ENCODE results near the gene CRACR2B. TPM values are rescaled to one million over a fixed set of nuclear protein-coding genes. Genes with fewer than 3 reads are reported as not detected.

Gene CRACR2B
- total and polyA plus RNA-seq, 2 donors = 5.9 to 20.2 TPM

DNA sequence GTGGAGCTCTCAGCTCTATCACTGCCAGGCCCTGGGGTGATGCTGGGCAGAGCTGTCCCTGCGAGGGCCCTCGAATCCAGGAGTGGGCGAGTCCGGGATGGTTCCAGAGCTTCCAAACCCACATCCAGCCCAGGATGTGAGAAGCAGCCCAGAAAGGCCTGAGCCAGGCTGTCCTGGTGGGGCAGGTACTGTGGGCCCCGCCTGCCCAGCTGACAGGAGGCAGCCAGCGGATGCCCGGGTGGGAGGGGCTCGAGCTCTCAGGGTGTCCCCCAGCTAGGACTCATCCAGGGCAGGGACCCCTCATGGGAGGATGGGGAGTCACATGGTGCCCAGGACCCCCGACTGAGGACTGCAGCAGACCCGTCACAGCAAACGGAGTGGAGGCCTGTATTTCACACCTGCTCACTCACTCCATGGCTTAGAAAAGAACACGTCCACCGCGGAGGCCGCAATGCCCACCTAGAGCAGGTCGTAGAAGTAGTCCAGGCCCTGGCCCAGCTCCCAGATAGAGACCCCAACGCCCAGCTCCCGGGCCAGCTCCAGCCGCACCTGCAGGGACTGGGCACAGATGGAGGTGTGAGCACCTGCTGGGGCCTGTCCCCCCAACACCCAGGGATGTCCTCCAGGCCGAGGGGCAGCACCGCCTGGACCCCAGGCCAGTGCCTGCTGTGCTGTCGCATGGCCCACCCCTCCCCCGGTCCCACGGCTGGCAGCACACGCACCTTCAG lies 41.8 kb downstream of the CRACR2B start:
- Histone ChIP-seq H3K4me1 (ENCODE audit: insufficient read depth) (no peaks in the 10 kb centered on the region), H3K36me3 (ENCODE audit: insufficient read depth) (no peaks in the 10 kb centered on the region), H3K27ac (ENCODE audit: low read depth) (no peak overlapping the region), H3K4me3 (ENCODE audit: low read depth, low read length) (no peak overlapping the region)
- DNase-seq (ENCODE audit: extremely low spot score) = no peak
- 85% methylated on average over 25 of the region's 25 CpGs for WGBS

DNA sequence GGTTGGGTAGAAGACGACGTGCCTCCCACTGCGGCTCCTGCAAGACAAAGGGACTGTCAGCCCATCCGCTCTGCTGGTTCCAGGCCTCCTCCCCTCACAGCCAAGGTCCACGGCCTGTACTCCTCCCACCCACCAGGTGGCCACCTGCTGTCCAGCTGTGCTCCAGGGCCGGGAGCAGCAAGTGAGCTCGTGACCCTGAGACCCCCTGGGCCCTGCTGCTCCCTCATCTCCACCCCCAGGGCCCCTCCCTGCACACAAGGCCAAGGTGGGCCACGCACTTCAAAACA lies 42.4 kb downstream of the CRACR2B start:
- no peaks in the 10 kb centered on the region for H3K36me3 ChIP-seq (ENCODE audit: insufficient read depth)
- H3K4me3 ChIP-seq (ENCODE audit: low read depth, low read length) = no peak overlapping the region

DNA sequence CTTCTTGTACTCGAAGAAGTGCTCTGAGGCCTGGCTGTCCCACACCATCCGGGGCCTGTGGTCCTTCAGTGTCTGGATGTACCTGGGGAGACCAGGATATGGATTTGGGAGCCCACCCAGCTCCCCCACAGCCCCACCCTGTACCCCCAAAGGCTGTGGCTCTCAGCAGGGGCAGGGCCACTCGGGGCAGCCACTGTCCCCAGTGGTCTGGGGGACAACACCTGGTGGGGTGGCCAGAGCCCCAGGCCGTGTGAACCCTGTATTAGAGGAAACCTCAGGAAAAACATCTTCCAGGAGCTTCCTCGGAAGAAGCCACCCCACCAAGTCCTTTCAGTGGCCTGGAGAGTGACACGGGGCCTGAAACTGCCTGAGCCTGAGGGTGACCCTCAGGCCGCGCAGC lies 42.7 kb downstream of the CRACR2B start:
- no peak for DNase-seq (ENCODE audit: extremely low spot score)
- Histone ChIP-seq H3K27ac (ENCODE audit: low read depth) (no peak overlapping the region), H3K36me3 (ENCODE audit: insufficient read depth) (no peaks in the 10 kb centered on the region), H3K4me1 (ENCODE audit: insufficient read depth) (no peaks in the 10 kb centered on the region), H3K4me3 (ENCODE audit: low read depth, low read length) (no peak overlapping the region)
- WGBS = 87% methylated on average over 8 of the region's 8 CpGs

More for the DNA sequence above, 42.4 kb downstream of the CRACR2B start:
- 65% methylated on average over 8 of the region's 8 CpGs for WGBS
- no peak for DNase-seq (ENCODE audit: extremely low spot score)
- H3K4me1 ChIP-seq (ENCODE audit: insufficient read depth) = no peaks in the 10 kb centered on the region
- H3K27ac ChIP-seq (ENCODE audit: low read depth) = no peak overlapping the region

DNA sequence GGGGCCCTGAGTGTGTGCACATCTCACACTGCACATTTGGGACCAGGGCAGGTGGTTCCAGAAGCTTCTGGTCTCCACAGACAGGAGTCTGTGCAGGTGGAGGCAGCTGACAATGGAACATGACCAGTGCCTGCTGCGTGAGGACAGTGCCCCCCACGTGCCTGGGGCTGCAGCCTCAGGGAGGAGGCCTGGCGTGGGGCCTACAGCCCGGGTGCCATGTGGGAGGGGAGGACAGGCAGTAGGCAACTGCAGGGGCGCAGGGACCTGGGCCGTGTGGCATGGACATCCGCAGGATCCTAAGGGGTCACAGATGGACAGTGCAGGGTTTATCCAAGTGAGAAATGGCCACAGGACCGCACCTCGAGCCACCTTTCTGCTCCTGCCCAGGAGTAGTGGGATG lies 43.8 kb downstream of the CRACR2B start:
- no peak overlapping the region for H3K4me3 ChIP-seq (ENCODE audit: low read depth, low read length)
- no peaks in the 10 kb centered on the region for H3K36me3 ChIP-seq (ENCODE audit: insufficient read depth)
- DNase-seq (ENCODE audit: extremely low spot score) = no peak
- 80% methylated on average over 9 of the region's 9 CpGs for whole genome bisulfite sequencing
- no peaks in the 10 kb centered on the region for H3K4me1 ChIP-seq (ENCODE audit: insufficient read depth)
- no peak overlapping the region for H3K27ac ChIP-seq (ENCODE audit: low read depth)

DNA sequence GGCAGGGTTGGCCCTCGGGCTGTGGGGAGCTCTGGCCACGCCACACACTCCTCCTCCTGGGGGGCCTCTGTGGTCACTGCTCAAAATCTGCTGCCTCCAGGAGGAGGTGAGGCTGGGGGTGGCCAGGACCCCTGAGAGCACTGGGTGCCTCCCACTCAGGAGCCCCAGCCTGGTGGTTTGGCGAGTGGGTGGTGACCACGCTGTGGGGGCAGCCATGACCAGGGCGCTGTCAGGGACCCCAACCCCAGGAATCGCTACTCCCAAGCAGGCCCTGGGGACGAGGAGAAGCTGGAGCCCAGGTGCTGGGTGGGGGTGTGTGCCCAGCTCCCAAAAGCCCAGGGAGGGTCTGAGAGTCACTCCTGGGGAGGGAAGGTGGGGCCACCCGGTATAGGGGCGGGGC lies 45.1 kb downstream of the CRACR2B start:
- Histone ChIP-seq H3K4me1 (ENCODE audit: insufficient read depth) (no peaks in the 10 kb centered on the region), H3K4me3 (ENCODE audit: low read depth, low read length) (no peak overlapping the region), H3K36me3 (ENCODE audit: insufficient read depth) (no peaks in the 10 kb centered on the region), H3K27ac (ENCODE audit: low read depth) (no peak overlapping the region)
- DNase-seq (ENCODE audit: extremely low spot score) = no peak
- 87% methylated on average over 9 of the region's 9 CpGs for WGBS

DNA sequence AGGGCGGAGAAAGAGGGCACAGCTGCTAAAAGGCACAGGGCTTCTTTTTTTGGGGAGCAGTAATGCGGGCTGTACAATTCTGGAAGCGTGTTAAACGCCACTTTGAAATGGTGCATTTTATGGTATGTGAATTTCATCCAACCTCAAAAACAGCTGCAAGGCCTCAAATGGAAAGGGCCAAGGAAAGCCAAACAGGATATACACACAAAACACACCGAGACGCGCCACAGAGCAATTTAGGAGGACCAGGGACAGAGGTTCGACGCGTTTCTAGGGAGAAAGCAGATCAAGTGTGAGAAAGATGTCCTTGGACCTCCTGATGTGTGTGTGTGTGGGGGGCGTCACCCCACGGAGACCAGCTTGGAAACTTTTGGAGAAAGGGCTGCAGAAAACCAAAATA lies 46.0 kb downstream of the CRACR2B start:
- H3K4me1 ChIP-seq (ENCODE audit: insufficient read depth) = no peaks in the 10 kb centered on the region
- no peak overlapping the region for H3K27ac ChIP-seq (ENCODE audit: low read depth)
- H3K4me3 ChIP-seq (ENCODE audit: low read depth, low read length) = no peak overlapping the region
- peak; percentile 45 for DNase-seq (ENCODE audit: extremely low spot score)
- 48% methylated on average over 12 of the region's 12 CpGs for WGBS
- no peaks in the 10 kb centered on the region for H3K36me3 ChIP-seq (ENCODE audit: insufficient read depth)

DNA sequence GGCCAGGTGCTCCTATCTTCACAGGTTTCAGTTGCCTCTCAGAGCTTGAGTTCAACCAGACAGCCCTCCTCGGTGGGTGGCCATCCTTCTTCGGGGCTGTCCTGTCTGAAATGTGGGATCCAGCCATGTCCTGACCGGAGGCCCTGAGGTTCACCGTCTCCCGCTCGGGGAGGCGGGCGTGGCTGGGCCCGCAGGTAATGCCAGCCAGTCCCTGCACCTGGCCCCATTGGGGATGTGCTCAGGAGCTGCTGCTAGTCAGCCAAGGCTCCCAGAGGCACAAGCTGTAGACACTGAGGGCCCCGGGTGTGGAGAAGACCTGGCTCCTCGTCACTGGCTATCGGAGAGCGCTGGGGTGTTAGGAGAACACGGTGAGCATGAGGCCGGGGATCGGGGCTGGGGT lies 47.5 kb downstream of the CRACR2B start:
- Histone ChIP-seq H3K4me3 (ENCODE audit: low read depth, low read length) (no peak overlapping the region), H3K27ac (ENCODE audit: low read depth) (no peak overlapping the region), H3K36me3 (ENCODE audit: insufficient read depth) (no peaks in the 10 kb centered on the region), H3K4me1 (ENCODE audit: insufficient read depth) (no peaks in the 10 kb centered on the region)
- no peak for DNase-seq (ENCODE audit: extremely low spot score)
- 91% methylated on average over 16 of the region's 16 CpGs for WGBS

DNA sequence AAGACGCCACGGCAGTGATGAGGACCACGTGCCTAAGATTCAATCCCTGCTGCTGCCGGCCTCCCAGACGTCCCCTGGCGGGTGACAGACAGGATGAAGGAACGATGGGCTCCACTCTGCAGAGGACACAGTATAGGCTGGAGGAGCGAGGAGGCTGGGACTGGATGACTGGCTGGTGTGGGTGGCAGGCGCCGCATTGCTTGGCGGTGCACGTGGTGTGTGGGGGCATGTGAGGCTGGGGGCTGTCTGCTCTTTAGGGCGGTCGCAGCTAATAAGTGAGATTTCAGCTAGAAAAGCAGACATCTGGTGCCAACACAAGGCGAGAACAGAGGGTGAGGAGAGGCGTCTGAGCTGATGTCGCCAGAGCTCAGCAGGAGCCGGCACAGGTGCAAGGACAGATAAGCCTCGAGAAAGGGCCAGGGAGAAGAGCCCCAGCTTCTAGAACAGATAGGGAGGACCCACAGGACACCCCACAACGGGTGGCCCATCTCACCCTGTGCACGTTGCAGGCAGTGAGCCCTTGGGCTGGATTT lies 48.1 kb downstream of the CRACR2B start:
- no peaks in the 10 kb centered on the region for H3K4me1 ChIP-seq (ENCODE audit: insufficient read depth)
- no peak for DNase-seq (ENCODE audit: extremely low spot score)
- no peaks in the 10 kb centered on the region for H3K36me3 ChIP-seq (ENCODE audit: insufficient read depth)
- H3K27ac ChIP-seq (ENCODE audit: low read depth) = no peak overlapping the region
- 93% methylated on average over 21 of the region's 21 CpGs for WGBS
- no peak overlapping the region for H3K4me3 ChIP-seq (ENCODE audit: low read depth, low read length)

DNA sequence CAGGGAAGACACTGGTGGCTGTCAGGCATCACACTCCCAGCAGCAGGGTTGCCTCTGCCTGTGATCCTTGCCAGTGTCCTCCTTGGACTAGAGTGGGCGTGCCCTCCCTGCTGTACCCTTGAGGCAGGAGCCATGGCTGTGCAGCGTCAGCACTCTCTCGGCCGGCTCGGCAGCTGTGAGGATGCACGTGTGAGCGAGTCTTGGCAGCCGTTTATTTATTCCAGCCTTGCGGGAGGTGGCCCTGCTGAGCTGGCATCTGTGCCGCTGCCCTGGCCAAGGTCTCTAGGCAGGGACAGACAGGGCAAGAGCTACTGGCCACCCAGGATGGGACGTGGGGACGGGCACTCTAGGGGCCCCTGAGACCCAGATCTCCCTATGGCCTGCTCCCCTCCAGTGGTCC lies 48.8 kb downstream of the CRACR2B start:
- Histone ChIP-seq H3K27ac (ENCODE audit: low read depth) (no peak overlapping the region), H3K36me3 (ENCODE audit: insufficient read depth) (no peaks in the 10 kb centered on the region), H3K4me3 (ENCODE audit: low read depth, low read length) (no peak overlapping the region), H3K4me1 (ENCODE audit: insufficient read depth) (no peaks in the 10 kb centered on the region)
- no peak for DNase-seq (ENCODE audit: extremely low spot score)
- 74% methylated on average over 12 of the region's 12 CpGs for WGBS

DNA sequence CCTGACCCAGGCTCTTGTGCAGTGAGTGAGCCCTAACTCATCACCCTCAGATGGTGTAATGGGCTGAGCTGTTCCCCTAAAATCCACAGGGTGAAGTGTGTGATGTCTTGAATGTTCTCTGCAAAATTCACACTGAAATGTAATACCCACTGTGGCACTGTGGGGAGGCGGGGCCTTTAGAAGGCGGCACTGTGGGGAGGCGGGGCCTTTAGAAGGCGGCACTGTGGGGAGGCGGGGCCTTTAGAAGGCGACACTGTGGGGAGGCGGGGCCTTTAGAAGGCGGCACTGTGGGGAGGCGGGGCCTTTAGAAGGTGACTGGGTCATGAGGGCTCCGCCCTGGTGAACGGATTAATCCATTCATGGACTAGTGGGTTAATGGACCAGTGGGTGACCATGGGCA lies 49.8 kb downstream of the CRACR2B start:
- no peak for DNase-seq (ENCODE audit: extremely low spot score)
- Histone ChIP-seq H3K27ac (ENCODE audit: low read depth) (no peak overlapping the region), H3K36me3 (ENCODE audit: insufficient read depth) (no peaks in the 10 kb centered on the region), H3K4me3 (ENCODE audit: low read depth, low read length) (no peak overlapping the region), H3K4me1 (ENCODE audit: insufficient read depth) (no peaks in the 10 kb centered on the region)
- 93% methylated on average over 11 of the region's 11 CpGs for WGBS

DNA sequence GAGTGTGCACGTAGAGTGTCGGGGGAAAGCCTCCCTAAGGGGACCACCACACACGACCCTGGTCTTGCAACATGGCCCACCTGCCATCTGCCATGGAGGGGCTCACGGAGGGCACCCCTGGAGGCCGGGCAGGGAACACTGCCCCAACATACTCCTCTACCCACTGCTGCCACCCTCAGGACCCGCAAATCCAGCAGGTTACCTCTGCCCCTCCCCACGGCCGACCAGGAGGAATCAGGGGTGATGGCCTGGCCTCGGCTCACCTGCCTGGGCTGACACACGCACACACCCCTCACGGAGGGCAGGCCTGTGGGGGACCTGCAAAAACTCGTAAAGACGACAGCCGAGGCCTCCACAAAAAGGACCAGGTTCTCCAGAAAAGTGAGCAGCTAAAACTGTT lies 52.7 kb downstream of the CRACR2B start:
- H3K4me1 ChIP-seq (ENCODE audit: insufficient read depth) = no peaks in the 10 kb centered on the region
- H3K4me3 ChIP-seq (ENCODE audit: low read depth, low read length) = no peak overlapping the region
- H3K27ac ChIP-seq (ENCODE audit: low read depth) = no peak overlapping the region
- no peaks in the 10 kb centered on the region for H3K36me3 ChIP-seq (ENCODE audit: insufficient read depth)
- no peak for DNase-seq (ENCODE audit: extremely low spot score)
- WGBS = 89% methylated on average over 14 of the region's 14 CpGs

Small RNAs within 50 kb of the gene (small RNA-seq; reads per million reads assigned to genes)
- not detected for gene SNORA52

Other genes starting within 250 kb of the CRACR2B start
- 9.8 TPM for gene IRF7, start 212.0 kb upstream of the CRACR2B start, total RNA-seq
- 23.2 TPM for gene IRF7, start 212.0 kb upstream of the CRACR2B start, polyA plus RNA-seq
- gene CDHR5, start 203.0 kb upstream of the CRACR2B start, total RNA-seq = not detected
- gene CDHR5, start 203.0 kb upstream of the CRACR2B start, polyA plus RNA-seq = 0.05 TPM
- not detected for gene SCT, start 200.7 kb upstream of the CRACR2B start, total RNA-seq
- not detected for gene SCT, start 200.7 kb upstream of the CRACR2B start, polyA plus RNA-seq
- gene DRD4, start 190.7 kb upstream of the CRACR2B start, total RNA-seq = not detected
- gene DRD4, start 190.7 kb upstream of the CRACR2B start, polyA plus RNA-seq = 0.39 TPM
- gene DEAF1, start 132.7 kb upstream of the CRACR2B start, total RNA-seq = 14.9 TPM
- gene DEAF1, start 132.7 kb upstream of the CRACR2B start, polyA plus RNA-seq = 29.7 TPM
- gene TMEM80, start 132.1 kb upstream of the CRACR2B start, total RNA-seq = 10.8 TPM
- gene TMEM80, start 132.1 kb upstream of the CRACR2B start, polyA plus RNA-seq = 36.8 TPM
- 12.4 TPM for gene EPS8L2, start 121.7 kb upstream of the CRACR2B start, total RNA-seq
- 23.2 TPM for gene EPS8L2, start 121.7 kb upstream of the CRACR2B start, polyA plus RNA-seq
- 62.9 TPM for gene TALDO1, start 80.5 kb upstream of the CRACR2B start, total RNA-seq
- 201 TPM for gene TALDO1, start 80.5 kb upstream of the CRACR2B start, polyA plus RNA-seq
- 26.4 TPM for gene GATD1, start 50.4 kb upstream of the CRACR2B start, total RNA-seq
- 43.3 TPM for gene GATD1, start 50.4 kb upstream of the CRACR2B start, polyA plus RNA-seq
- gene CEND1, start 37.8 kb upstream of the CRACR2B start, total RNA-seq = not detected
- 1.4 TPM for gene CEND1, start 37.8 kb upstream of the CRACR2B start, polyA plus RNA-seq
- gene SLC25A22, start 29.6 kb upstream of the CRACR2B start, total RNA-seq = 7.5 TPM
- gene SLC25A22, start 29.6 kb upstream of the CRACR2B start, polyA plus RNA-seq = 17.1 TPM
- 7.2 TPM for gene PIDD1, start 22.7 kb upstream of the CRACR2B start, total RNA-seq
- 12.4 TPM for gene PIDD1, start 22.7 kb upstream of the CRACR2B start, polyA plus RNA-seq
- gene RPLP2, start 18.0 kb upstream of the CRACR2B start, total RNA-seq = 189 TPM
- 1,859 TPM for gene RPLP2, start 18.0 kb upstream of the CRACR2B start, polyA plus RNA-seq
- 13.6 TPM for gene PNPLA2, start 9.0 kb upstream of the CRACR2B start, total RNA-seq
- gene PNPLA2, start 9.0 kb upstream of the CRACR2B start, polyA plus RNA-seq = 131 TPM
- 115 TPM for gene CD151, start 5.0 kb downstream of the CRACR2B start, total RNA-seq
- 692 TPM for gene CD151, start 5.0 kb downstream of the CRACR2B start, polyA plus RNA-seq
- gene POLR2L, start 14.6 kb downstream of the CRACR2B start, total RNA-seq = 21.7 TPM
- gene POLR2L, start 14.6 kb downstream of the CRACR2B start, polyA plus RNA-seq = 148 TPM
- 39.4 TPM for gene TSPAN4, start 14.9 kb downstream of the CRACR2B start, total RNA-seq
- 144 TPM for gene TSPAN4, start 14.9 kb downstream of the CRACR2B start, polyA plus RNA-seq
- 23.4 TPM for gene CHID1, start 82.9 kb downstream of the CRACR2B start, total RNA-seq
- gene CHID1, start 82.9 kb downstream of the CRACR2B start, polyA plus RNA-seq = 62.3 TPM
- 26.5 TPM for gene AP2A2, start 98.0 kb downstream of the CRACR2B start, total RNA-seq
- gene AP2A2, start 98.0 kb downstream of the CRACR2B start, polyA plus RNA-seq = 51.4 TPM
- gene MUC6, start 208.8 kb downstream of the CRACR2B start, total RNA-seq = not detected
- not detected for gene MUC6, start 208.8 kb downstream of the CRACR2B start, polyA plus RNA-seq
- not detected for gene MUC2, start 247.0 kb downstream of the CRACR2B start, total RNA-seq
- gene MUC2, start 247.0 kb downstream of the CRACR2B start, polyA plus RNA-seq = 0.01 TPM